ACC112 (cell line): Measurements from ENCODE around the gene GAL3ST3.
"Not testable (repeated sequence)": the region's sequence is repeated elsewhere in the genome, so short reads cannot be mapped to it uniquely, and the experiment has no call there.

Experiments
- H2AFZ ChIP-seq: fragments of 200-600 bp; sonication (generic); one replicate; pipeline ENCODE4 v1.6.0; 2017; ENCODE audit warnings: antibody characterized with exemption, low read length; ENCODE audit not compliant: unreplicated experiment
- H3K27ac ChIP-seq: fragments of 200-600 bp; sonication (generic); 2 replicates; pipeline ENCODE4 v1.5.1; 2014; ENCODE audit warnings: low read depth, mild to moderate bottlenecking, antibody characterized with exemption, low read length, moderate library complexity
- H3K27me3 ChIP-seq: fragments of 200-600 bp; sonication (generic); 2 replicates; pipeline ENCODE4 v1.6.1; 2014; ENCODE audit warnings: mild to moderate bottlenecking, antibody characterized with exemption, low read length, moderate library complexity, mixed read lengths; ENCODE audit not compliant: insufficient read depth
- H3K36me3 ChIP-seq: fragments of 200-600 bp; sonication (generic); 2 replicates; pipeline ENCODE4 v1.6.1; 2016; ENCODE audit warnings: mild to moderate bottlenecking, antibody characterized with exemption, low read length, moderate library complexity, mixed read lengths; ENCODE audit not compliant: insufficient read depth
- H3K4me1 ChIP-seq: fragments of 200-600 bp; sonication (generic); one replicate; pipeline ENCODE4 v1.6.1; 2016; ENCODE audit warnings: low read length, mixed read lengths; ENCODE audit not compliant: insufficient read depth, unreplicated experiment, control insufficient read depth
- H3K4me3 ChIP-seq: fragments of 200-600 bp; sonication (generic); 2 replicates; pipeline ENCODE4 v1.5.1; 2014; ENCODE audit warnings: mild to moderate bottlenecking, low read depth, low read length
- H3K79me2 ChIP-seq: fragments of 200-600 bp; sonication (generic); one replicate; pipeline ENCODE4 v1.6.0; 2016; ENCODE audit warnings: low read length; ENCODE audit not compliant: control insufficient read depth, unreplicated experiment, insufficient read depth

GAL3ST3 gene

GRCh38 chr11:66048547-66049323, at the start of gene GAL3ST3:
GAL3ST3 (minus strand) TSS chr11:66049161; CDS start chr11:66045415, 3,746 bp downstream.
- Histone ChIP-seq H3K4me1 (peaks cover 18% of the 10 kb centered on the region), H3K27ac (no peak within 1 kb of the TSS), H3K79me2 (peaks cover 16% of the 10 kb centered on the region), H3K4me3 (no peak within 1 kb of the TSS), H2AFZ (no peak within 1 kb of the TSS), H3K36me3 (no peaks in the 10 kb centered on the region), H3K27me3 (no peaks in the 10 kb centered on the region)

- not testable (repeated sequence) for H3K27ac ChIP-seq, H2AFZ ChIP-seq, H3K4me1 ChIP-seq, H3K36me3 ChIP-seq, H3K4me3 ChIP-seq, H3K27me3 ChIP-seq
- peaks cover 41% of the 10 kb centered on the region for H3K79me2 ChIP-seq
Measured at GRCh38 chr11:66092125-66092524, 43.2 kb upstream of the GAL3ST3 start.

- Histone ChIP-seq H2AFZ (no peak overlapping the region), H3K36me3 (no peaks in the 10 kb centered on the region), H3K4me1 (no peaks in the 10 kb centered on the region), H3K4me3 (no peak overlapping the region), H3K27ac (no peak overlapping the region), H3K79me2 (peaks cover 48% of the 10 kb centered on the region), H3K27me3 (no peaks in the 10 kb centered on the region)
Measured at GRCh38 chr11:66090288-66090687, 41.3 kb upstream of the GAL3ST3 start.

GRCh38 chr11:66089067-66089466, 40.1 kb upstream of the GAL3ST3 start:
- Histone ChIP-seq H3K27me3 (no peaks in the 10 kb centered on the region), H3K36me3 (no peaks in the 10 kb centered on the region), H3K4me3 (no peak overlapping the region), H3K79me2 (peaks cover 60% of the 10 kb centered on the region), H3K27ac (no peak overlapping the region), H3K4me1 (peaks cover under 1% of the 10 kb centered on the region), H2AFZ (no peak overlapping the region)

- H3K27me3 ChIP-seq = no peaks in the 10 kb centered on the region
- H3K36me3 ChIP-seq = no peaks in the 10 kb centered on the region
- H3K79me2 ChIP-seq = peaks cover 75% of the 10 kb centered on the region
- H3K27ac ChIP-seq = no peak overlapping the region
- H2AFZ ChIP-seq = no peak overlapping the region
- H3K4me1 ChIP-seq = peaks cover 16% of the 10 kb centered on the region
- H3K4me3 ChIP-seq = no peak overlapping the region
Measured at GRCh38 chr11:66087148-66087908, 38.4 kb upstream of the GAL3ST3 start.

GRCh38 chr11:66084821-66085475, 36.0 kb upstream of the GAL3ST3 start:
- no peak overlapping the region for H3K27ac ChIP-seq
- peaks cover 39% of the 10 kb centered on the region for H3K4me1 ChIP-seq
- H2AFZ ChIP-seq = no peak overlapping the region
- H3K36me3 ChIP-seq = no peaks in the 10 kb centered on the region
- no peaks in the 10 kb centered on the region for H3K27me3 ChIP-seq
- H3K79me2 ChIP-seq = peaks cover 90% of the 10 kb centered on the region
- no peak overlapping the region for H3K4me3 ChIP-seq

- peaks cover 42% of the 10 kb centered on the region for H3K4me1 ChIP-seq
- peak overlapping the region; percentile 68 for H3K27ac ChIP-seq
Measured at GRCh38 chr11:66083767-66084166, 34.8 kb upstream of the GAL3ST3 start.

GRCh38 chr11:66082946-66083698, 34.2 kb upstream of the GAL3ST3 start:
- H3K36me3 ChIP-seq = no peaks in the 10 kb centered on the region
- H3K27me3 ChIP-seq = no peaks in the 10 kb centered on the region
- H3K4me3 ChIP-seq = peak overlapping the region; percentile 22
- peaks cover 85% of the 10 kb centered on the region for H3K79me2 ChIP-seq
- peaks cover 42% of the 10 kb centered on the region for H3K4me1 ChIP-seq
- H3K27ac ChIP-seq = peak overlapping the region; percentile 68
- no peak overlapping the region for H2AFZ ChIP-seq

More at GRCh38 chr11:66083767-66084166, 34.8 kb upstream of the GAL3ST3 start:
- Histone ChIP-seq H3K79me2 (peaks cover 87% of the 10 kb centered on the region), H3K4me3 (peak overlapping the region; percentile 22; the same call in 1 of the 2 replicates), H3K27me3 (no peaks in the 10 kb centered on the region), H2AFZ (no peak overlapping the region), H3K36me3 (no peaks in the 10 kb centered on the region)

GRCh38 chr11:66081505-66081904, 32.5 kb upstream of the GAL3ST3 start:
- H3K4me3 ChIP-seq = no peak overlapping the region
- no peaks in the 10 kb centered on the region for H3K27me3 ChIP-seq
- peak overlapping the region; percentile 63 for H3K27ac ChIP-seq
- H3K79me2 ChIP-seq = peaks cover 87% of the 10 kb centered on the region
- H3K4me1 ChIP-seq = peaks cover 46% of the 10 kb centered on the region
- no peaks in the 10 kb centered on the region; the same call in 1 of the 2 replicates for H3K36me3 ChIP-seq
- H2AFZ ChIP-seq = no peak overlapping the region
